Suprapubic skin (tissue), 4 donors: ENCODE data around the gene AMN. TPM values are rescaled to one million over a fixed set of nuclear protein-coding genes. Genes with fewer than 3 reads are reported as not detected.

Experiments used
- DNase-seq, 2 donors: peaks; one replicate each; pipeline ENCODE4 v3.0.0-alpha.2; 2019; ENCODE audit warnings: low spot score in 2 of 2
- H3K27ac ChIP-seq: fragments of 200-600 bp; sonication (generic); one replicate; pipeline ENCODE4 v1.5.1; 2019
- H3K27me3 ChIP-seq: fragments of 200-600 bp; sonication (generic); one replicate; pipeline ENCODE4 v1.5.1; 2019
- H3K36me3 ChIP-seq: fragments of 200-600 bp; sonication (generic); one replicate; pipeline ENCODE4 v1.5.1; 2019
- H3K4me1 ChIP-seq: fragments of 200-600 bp; sonication (generic); one replicate; pipeline ENCODE4 v1.5.1; 2019
- H3K4me3 ChIP-seq: fragments of 200-600 bp; sonication (generic); one replicate; pipeline ENCODE4 v1.5.1; 2019; ENCODE audit warnings: mild to moderate bottlenecking
- H3K9me3 ChIP-seq: fragments of 200-600 bp; sonication (generic); one replicate; pipeline ENCODE4 v1.5.1; 2019
- CTCF ChIP-seq, 2 donors: fragments of 200-600 bp in 1 of 2; fragments of 450-650 bp in 1 of 2; sonication (generic) in 1 of 2; IDR thresholded peaks; one replicate each; pipeline ENCODE4 v1.5.1; 2016 to 2019; ENCODE audit warnings: antibody characterized with exemption in 2 of 2, mild to moderate bottlenecking in 1 of 2, moderate library complexity in 1 of 2
- EP300 ChIP-seq: sonication (generic); formaldehyde crosslinking; IDR thresholded peaks from one replicate; pipeline ENCODE4 v1.6.1; 2017; ENCODE audit warnings: antibody characterized with exemption
- POLR2A ChIP-seq, 2 donors: fragments of 450-650 bp; IDR thresholded peaks; one replicate each; pipeline ENCODE4 v1.6.1; 2017; ENCODE audit warnings: antibody characterized with exemption in 2 of 2, mild to moderate bottlenecking in 2 of 2, moderate library complexity in 2 of 2
- POLR2AphosphoS5 ChIP-seq, 3 donors: sonication (generic); formaldehyde crosslinking; IDR thresholded peaks; one replicate each; pipeline ENCODE4 v1.6.1; 2017; ENCODE audit warnings: antibody characterized with exemption in 3 of 3
- WGBS: methylation state at CpG from one replicate; pipeline ENCODE4 v1.1.5; 2018; 5-methylcytosine and 5-hydroxymethylcytosine counted together
- total RNA-seq, 4 donors: library from RNA; depleted of rRNA; stranded (reverse); fragments of >200 nt; gene quantifications; one replicate each; pipeline ENCODE4 v1.1.0, GENCODE V29; 2016

AMN gene
- total RNA-seq, 4 donors from 2014 or later: 10.6 to 11.8 (median 11.1) TPM

- Histone ChIP-seq H3K36me3 (peaks cover 31% of the 10 kb centered on the region), H3K27me3 (no peaks in the 10 kb centered on the region), H3K9me3 (no peaks in the 10 kb centered on the region), H3K27ac (no peak overlapping the region), H3K4me3 (no peak overlapping the region), H3K4me1 (no peaks in the 10 kb centered on the region)
- 96% methylated on average over 6 of the region's 6 CpGs for WGBS
- TF ChIP-seq POLR2A (IDR thresholded peaks at IDR 0.05) (no peak), CTCF (IDR thresholded peaks at IDR 0.05) (no peak), EP300 (no peak), POLR2AphosphoS5 (IDR thresholded peaks at IDR 0.05) (no peak)
- no peak for DNase-seq
These were observed 43.4 kb upstream of the AMN start for GRCh38 chr14:102878970-102879460.

GRCh38 chr14:102882226-102882906 is 40.1 kb upstream of the AMN start:
- Histone ChIP-seq H3K27me3 (no peaks in the 10 kb centered on the region), H3K4me3 (no peak overlapping the region), H3K9me3 (no peaks in the 10 kb centered on the region), H3K27ac (no peak overlapping the region), H3K36me3 (peaks cover 29% of the 10 kb centered on the region), H3K4me1 (no peaks in the 10 kb centered on the region)
- WGBS: 69% methylated on average over 5 of the region's 5 CpGs
- TF ChIP-seq POLR2A (IDR thresholded peaks at IDR 0.05) (no peak), CTCF (IDR thresholded peaks at IDR 0.05) (no peak), EP300 (no peak), POLR2AphosphoS5 (IDR thresholded peaks at IDR 0.05) (no peak)
- no peak for DNase-seq

GRCh38 chr14:102883089-102883541 is 39.3 kb upstream of the AMN start:
- TF ChIP-seq POLR2AphosphoS5 (IDR thresholded peaks at IDR 0.05): no peak
- TF ChIP-seq EP300: no peak
- TF ChIP-seq CTCF (IDR thresholded peaks at IDR 0.05): no peak
- TF ChIP-seq POLR2A (IDR thresholded peaks at IDR 0.05): no peak
- DNase-seq: no peak

GRCh38 chr14:102883554-102883953 is 38.9 kb upstream of the AMN start:
- Histone ChIP-seq H3K4me1 (no peaks in the 10 kb centered on the region), H3K36me3 (peaks cover 25% of the 10 kb centered on the region), H3K27ac (no peak overlapping the region), H3K9me3 (no peaks in the 10 kb centered on the region), H3K4me3 (no peak overlapping the region), H3K27me3 (no peaks in the 10 kb centered on the region)
- TF ChIP-seq CTCF (IDR thresholded peaks at IDR 0.05) (no peak), POLR2A (IDR thresholded peaks at IDR 0.05) (no peak), EP300 (no peak), POLR2AphosphoS5 (IDR thresholded peaks at IDR 0.05) (no peak)
- 97% methylated on average over 14 of the region's 14 CpGs for WGBS
- DNase-seq: no peak

More at GRCh38 chr14:102883089-102883541, 39.3 kb upstream of the AMN start:
- Histone ChIP-seq H3K4me3 (no peak overlapping the region), H3K27me3 (no peaks in the 10 kb centered on the region), H3K4me1 (no peaks in the 10 kb centered on the region), H3K36me3 (peaks cover 25% of the 10 kb centered on the region), H3K9me3 (no peaks in the 10 kb centered on the region), H3K27ac (no peak overlapping the region)
- 96% methylated on average over 5 of the region's 5 CpGs for WGBS

- TF ChIP-seq CTCF (IDR thresholded peaks at IDR 0.05) (no peak), POLR2AphosphoS5 (IDR thresholded peaks at IDR 0.05) (no peak), POLR2A (IDR thresholded peaks at IDR 0.05) (no peak), EP300 (no peak)
- no peak for DNase-seq
- no peak overlapping the region for H3K27ac ChIP-seq
- no peak overlapping the region for H3K4me3 ChIP-seq
- H3K27me3 ChIP-seq: no peaks in the 10 kb centered on the region
- no peaks in the 10 kb centered on the region for H3K9me3 ChIP-seq
- WGBS: 93% methylated on average over 21 of the region's 22 CpGs
- H3K4me1 ChIP-seq: no peaks in the 10 kb centered on the region
- peaks cover 34% of the 10 kb centered on the region for H3K36me3 ChIP-seq
These were observed 36.6 kb upstream of the AMN start for GRCh38 chr14:102885737-102886447.
